Inflammatory macrophage (primary cell): ENCODE results near the gene TEAD1.
"Not testable (repeated sequence)": the region's sequence is repeated elsewhere in the genome, so short reads cannot be mapped to it uniquely, and the experiment has no call there.

ENCODE experiments used
- DNase-seq, 2 donors: peaks; one replicate each; pipeline ENCODE4 v3.0.0-alpha.2; 2020 to 2022

TEAD1 gene

DNA sequence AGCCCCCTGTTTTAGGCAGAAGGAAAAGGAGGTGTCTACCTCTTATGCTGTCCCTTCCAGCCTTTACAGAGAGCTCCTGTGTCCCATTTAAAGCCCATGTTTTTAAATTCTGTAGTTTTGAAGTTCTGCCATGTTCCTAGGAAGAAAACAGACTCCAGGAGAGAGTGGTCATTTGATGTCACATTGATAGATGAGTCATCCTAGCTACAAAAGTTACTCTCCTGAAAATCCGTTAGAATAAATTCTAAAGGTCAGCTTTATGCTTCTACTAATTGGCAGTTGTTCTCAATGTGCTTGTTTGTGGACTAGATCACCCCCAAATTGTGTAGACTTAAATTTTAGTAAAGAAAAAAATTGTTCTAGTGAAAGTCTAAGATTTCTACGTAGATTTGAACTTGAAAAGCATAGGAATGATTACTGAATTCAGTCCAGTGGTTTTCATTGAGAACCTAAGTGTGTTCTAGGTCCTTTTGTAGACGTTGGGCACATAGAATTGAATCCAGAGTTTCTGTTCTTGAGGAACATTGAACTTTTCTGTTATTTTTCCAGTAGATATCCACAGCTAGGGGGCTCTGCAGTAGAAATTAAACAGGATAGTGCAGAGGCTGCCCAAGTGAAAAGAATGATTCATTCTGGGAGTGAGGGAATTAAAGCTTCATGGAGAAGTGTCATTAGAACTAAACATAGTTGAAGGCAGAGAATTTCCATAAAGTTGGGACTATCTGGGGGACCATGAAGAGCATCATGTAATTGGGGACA, 194.3 kb downstream of the TEAD1 start:
- no peak for DNase-seq

GRCh38 chr11:12871241-12871640, 197.0 kb downstream of the TEAD1 start:
- DNase-seq = no peak

GRCh38 chr11:12871788-12872321, 197.6 kb downstream of the TEAD1 start:
- DNase-seq = no peak

DNA sequence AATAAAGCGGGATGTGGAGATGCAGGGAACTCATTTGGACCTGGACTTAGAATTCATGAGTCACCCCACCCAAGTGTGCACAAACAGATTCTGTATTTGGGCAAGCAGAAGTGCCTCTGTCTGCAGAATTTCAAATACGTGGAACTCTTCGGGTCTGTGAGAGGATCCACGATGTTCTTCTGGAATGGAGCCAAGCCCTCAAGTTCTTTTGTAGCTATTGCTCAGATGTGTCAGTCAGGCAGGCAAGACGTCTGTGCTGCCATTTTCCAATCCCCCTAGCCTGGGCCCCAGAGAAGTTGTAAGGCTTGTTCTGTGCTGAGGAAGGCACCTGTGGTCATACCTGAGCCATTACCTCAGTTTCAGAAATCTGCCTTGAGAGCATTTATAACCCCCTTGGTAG, 202.1 kb downstream of the TEAD1 start:
- no peak for DNase-seq

GRCh38 chr11:12876988-12877387, 202.8 kb downstream of the TEAD1 start:
- no peak for DNase-seq

- DNase-seq = not testable (repeated sequence)
These were observed 203.3 kb downstream of the TEAD1 start for GRCh38 chr11:12877508-12877907.

- no peak for DNase-seq
These were observed 206.1 kb downstream of the TEAD1 start for GRCh38 chr11:12880327-12880726.

DNA sequence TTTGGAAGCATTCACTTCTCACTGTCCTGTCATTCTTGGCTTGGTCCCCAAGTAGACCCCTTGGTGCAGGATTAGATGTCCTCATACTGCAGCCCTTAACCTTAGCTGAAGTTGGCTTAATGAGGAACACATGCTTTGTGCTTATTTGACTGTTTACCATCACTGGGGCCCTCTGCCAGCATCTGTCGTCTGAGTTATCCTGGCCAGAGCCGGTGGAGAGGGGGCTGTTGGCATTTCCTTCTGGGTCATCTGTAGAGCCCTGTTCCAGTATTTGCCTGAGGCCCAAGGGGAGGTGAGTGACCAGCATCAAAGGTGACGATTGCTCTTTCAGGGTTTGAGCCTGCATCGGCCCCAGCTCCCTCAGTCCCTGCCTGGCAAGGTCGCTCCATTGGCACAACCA, 208.4 kb downstream of the TEAD1 start:
- DNase-seq = no peak

GRCh38 chr11:12884751-12885318, 210.6 kb downstream of the TEAD1 start:
- DNase-seq = no peak

DNA sequence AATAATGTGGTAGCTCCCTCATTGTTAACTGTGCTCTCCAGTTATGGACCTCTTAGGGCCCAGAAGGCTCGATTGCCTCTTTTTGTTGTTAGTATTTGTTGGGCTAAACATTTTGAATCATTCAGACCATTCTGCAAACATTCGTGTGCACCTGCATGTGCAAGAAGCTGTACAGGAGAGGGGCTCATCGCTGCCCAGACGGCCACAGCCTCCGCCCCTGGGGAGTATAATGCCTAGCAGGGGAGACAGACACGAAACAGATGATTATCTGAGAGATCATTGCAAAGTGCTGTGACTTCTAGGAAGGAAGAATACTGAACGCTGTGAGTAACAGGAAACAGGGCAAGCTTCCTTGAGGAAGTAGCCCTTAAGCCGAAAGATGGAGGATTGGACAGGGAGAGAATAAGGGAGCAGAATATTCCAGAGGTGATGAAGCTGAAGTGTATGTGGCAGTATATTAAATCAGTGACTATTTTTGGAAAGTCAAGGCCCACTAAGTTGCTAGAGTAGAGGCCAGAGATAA, 211.6 kb downstream of the TEAD1 start:
- DNase-seq = no peak

DNA sequence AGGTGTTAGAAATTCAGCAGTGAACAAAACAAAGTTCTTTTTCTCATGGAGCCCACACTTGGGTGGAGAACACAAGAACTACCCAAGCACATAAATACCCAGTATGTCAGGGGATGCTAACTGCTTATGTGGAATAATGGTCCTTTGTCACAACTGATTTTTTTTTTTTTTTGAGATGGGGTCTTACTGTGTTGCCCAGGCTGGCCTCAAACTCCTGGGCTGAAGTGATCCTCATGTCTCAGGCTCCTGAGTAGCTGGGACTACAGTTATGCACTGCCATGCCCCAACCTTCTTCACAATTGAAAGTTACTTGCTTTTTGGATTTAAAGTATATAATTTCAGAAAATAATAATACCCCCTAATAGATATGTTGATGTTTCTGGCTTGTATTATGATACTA, 212.3 kb downstream of the TEAD1 start:
- DNase-seq = no peak

DNA sequence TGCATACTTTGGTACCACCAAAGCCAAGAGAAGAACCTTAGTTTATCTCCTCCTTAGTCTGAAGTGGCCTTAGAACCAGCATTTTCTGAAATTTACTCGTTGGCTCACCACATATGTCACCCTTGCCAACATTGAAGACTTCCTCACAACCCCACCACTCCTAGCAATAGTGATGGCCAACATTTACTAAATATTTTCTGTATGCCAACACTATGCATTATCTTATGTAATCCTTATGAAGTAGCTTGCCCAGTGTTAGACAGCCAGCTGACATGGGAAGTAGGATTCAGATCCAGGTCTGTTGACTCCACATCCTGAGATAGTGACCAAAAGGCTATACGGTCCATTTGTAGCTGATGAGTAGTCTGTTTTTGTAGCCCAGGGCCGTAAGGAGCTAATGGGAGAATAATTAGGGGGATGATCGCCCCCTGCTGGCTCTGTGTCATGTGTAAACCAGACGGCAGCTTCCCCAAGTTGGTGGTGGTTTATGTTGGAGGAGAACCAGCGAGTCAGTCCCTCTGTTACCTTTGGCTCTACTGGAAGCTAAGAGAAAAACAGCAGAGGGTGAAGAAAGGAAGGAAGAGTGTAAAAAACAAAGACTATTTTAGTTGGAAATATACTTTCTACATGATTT, 214.4 kb downstream of the TEAD1 start:
- DNase-seq = peak; percentile 73 to 79

GRCh38 chr11:12889243-12889642, 215.0 kb downstream of the TEAD1 start:
- DNase-seq = peak; percentile 84 to 91

GRCh38 chr11:12890476-12890875, 216.3 kb downstream of the TEAD1 start:
- DNase-seq = no peak

DNA sequence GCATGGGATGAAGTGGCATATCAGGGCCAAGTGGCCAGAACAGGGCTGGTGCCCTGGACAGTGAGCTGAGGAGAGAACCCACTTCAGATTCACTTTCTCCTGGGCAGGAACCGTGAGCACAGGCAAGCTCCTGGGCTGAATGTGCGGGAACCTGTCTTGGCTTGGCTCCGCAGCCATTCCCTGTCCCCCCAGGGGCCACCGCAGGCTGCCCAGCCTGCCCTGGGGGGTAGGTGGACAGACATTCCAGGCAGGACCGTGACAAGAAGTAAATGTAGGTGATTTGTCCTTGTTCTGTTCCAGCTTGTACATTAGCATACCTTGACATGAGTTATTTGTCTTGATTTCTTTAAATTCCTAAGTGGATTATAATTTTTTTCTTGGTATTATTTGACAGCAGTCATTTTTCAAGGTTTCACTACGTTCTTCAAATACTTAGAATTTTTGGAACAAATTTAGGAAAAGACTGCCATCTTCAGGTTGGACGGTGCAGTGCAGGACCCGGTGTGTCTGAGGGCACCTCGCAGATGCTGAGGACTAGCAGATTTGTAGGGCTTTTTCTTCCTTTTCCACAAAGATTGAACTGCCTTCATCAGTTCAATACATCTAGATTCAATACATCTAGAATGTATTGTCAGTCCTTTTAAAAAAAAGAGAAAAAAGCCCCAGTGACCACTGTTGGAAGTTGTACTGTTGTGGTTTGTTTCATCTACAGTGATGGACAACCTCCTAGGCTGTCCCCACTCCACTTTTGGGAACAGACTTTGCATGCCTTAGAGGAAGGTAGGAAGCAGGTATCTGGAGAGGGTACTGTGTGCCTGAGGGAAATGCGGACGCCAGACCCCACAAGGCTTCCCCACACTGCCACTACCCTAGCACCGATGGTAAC, 219.8 kb downstream of the TEAD1 start:
- peak; percentile 63 to 64 for DNase-seq

DNA sequence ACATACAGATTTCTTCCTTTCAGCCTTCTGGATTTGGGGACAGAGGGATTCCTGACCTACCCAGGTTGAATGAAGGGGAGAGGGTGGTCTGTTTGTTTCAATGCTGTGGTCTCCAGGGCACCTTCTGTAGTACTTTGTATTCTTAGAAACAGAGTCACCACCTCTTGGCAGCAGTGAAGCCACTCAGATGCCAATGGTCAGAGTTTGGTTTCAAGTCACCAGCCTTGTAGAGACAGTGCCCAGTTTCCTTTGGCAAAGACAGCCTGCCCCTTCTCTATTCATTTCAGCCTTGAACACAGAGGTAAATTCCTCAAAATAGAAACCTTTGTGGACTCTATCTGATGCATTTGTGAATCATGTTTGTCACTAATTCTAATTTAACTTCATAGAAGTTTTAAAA, 223.2 kb downstream of the TEAD1 start:
- no peak for DNase-seq

DNA sequence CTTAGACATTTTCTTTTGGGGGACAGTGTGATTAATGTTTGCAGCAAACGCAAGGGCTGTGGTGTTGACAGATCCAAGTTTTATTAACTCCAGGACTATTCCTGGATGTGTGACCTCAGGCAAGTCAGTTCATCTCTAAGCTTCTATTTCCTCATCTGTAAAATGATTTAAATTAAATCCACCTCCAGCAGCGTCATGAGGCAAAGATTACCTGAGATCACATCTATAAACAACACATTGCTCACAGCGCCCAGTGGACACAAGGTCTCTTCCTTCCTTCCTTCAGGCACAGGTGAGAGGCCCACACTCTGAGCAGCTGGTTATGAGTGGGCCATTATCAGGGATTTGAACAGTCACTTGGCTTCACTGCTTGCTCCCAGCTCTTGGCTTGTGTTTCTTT, 223.6 kb downstream of the TEAD1 start:
- no peak for DNase-seq

DNA sequence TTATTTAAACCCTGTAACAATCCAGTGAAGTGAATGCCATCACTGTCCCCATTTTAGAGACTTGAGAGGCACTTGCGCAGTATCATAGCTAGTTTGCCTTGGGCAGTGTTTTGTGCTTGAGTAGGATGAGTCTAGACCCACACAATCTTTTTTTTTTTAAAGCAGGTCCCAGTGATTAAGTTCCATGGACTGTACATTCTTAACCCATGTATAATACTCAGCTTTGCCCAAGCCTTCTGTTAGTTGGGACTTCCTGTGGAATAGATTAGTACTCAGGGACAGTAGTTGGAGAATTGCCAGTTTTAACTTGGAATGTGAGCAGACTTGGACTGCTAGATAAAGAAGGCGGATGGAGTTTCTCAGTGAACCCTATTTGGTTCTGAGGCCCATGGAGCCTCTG, 226.3 kb downstream of the TEAD1 start:
- DNase-seq = no peak

GRCh38 chr11:12901272-12901671, 227.1 kb downstream of the TEAD1 start:
- no peak for DNase-seq

GRCh38 chr11:12901874-12902481, 227.8 kb downstream of the TEAD1 start:
- no peak for DNase-seq

DNA sequence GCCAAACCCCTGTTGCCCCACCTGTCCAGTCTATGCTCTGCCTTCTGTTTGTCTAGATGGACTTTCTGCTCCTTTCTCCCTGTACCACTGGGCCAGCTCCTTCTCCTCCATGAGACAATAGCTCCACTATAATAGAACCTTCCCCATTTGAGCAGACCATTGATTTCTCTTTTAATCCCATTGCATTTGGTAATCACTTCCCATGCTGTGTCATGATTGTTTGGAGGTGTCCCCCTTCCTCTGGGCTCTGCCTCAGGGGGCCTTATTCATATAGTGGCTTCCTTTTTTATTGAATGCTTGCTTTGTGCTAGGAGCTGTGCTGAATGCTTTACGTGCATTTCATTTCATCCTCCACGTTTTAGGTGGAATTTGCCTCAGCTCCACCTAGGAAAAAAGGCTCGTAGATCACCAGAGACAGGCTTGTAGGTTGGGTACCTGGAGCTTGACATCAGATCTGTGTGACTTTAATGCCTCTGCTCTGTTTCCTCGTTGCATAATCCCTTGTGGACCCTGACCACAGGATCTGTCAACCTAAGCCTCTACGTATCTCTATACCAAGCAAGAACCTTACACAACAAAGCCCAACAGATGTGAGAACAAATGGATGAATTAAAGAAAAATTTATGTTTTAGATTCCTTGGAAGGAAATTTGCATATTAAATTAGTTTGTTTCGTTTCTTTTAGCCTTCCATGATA, 228.7 kb downstream of the TEAD1 start:
- DNase-seq = no peak
